ENCODE measurements around the gene CLECL1. TPM values are rescaled to one million over a fixed set of nuclear protein-coding genes. Genes with fewer than 3 reads are reported as not detected.

CLECL1 gene
- polyA plus RNA-seq, 1 donor from 2014 or later = not detected

- Histone ChIP-seq H3K27ac (ENCODE audit: low read length) (peak overlapping the region; percentile 88), H3K27me3 (ENCODE audit: insufficient read depth, low read depth, low read length) (no peaks in the 10 kb centered on the region), H3K4me3 (ENCODE audit: low read length) (peak overlapping the region; percentile 38), H3K9me2 (ENCODE audit: insufficient read depth, low read length) (no peaks in the 10 kb centered on the region), H3F3A (ENCODE audit: insufficient read depth, low read length, poor library complexity, severe bottlenecking) (no peaks in the 10 kb centered on the region), H3K9ac (ENCODE audit: low read length) (peak overlapping the region; percentile 7), H3K36me3 (ENCODE audit: insufficient read depth, low read length) (no peaks in the 10 kb centered on the region), H4K20me1 (ENCODE audit: insufficient read depth) (no peaks in the 10 kb centered on the region), H3K4me2 (ENCODE audit: low read length) (peak overlapping the region; percentile 32), H2AFZ (ENCODE audit: low read depth, low read length) (no peak overlapping the region), H3K9me3 (ENCODE audit: low read length) (no peaks in the 10 kb centered on the region), H3K79me2 (replicated peaks; ENCODE audit: insufficient read depth, low read length) (no peaks in the 10 kb centered on the region)
- TF ChIP-seq, protein P1, sequence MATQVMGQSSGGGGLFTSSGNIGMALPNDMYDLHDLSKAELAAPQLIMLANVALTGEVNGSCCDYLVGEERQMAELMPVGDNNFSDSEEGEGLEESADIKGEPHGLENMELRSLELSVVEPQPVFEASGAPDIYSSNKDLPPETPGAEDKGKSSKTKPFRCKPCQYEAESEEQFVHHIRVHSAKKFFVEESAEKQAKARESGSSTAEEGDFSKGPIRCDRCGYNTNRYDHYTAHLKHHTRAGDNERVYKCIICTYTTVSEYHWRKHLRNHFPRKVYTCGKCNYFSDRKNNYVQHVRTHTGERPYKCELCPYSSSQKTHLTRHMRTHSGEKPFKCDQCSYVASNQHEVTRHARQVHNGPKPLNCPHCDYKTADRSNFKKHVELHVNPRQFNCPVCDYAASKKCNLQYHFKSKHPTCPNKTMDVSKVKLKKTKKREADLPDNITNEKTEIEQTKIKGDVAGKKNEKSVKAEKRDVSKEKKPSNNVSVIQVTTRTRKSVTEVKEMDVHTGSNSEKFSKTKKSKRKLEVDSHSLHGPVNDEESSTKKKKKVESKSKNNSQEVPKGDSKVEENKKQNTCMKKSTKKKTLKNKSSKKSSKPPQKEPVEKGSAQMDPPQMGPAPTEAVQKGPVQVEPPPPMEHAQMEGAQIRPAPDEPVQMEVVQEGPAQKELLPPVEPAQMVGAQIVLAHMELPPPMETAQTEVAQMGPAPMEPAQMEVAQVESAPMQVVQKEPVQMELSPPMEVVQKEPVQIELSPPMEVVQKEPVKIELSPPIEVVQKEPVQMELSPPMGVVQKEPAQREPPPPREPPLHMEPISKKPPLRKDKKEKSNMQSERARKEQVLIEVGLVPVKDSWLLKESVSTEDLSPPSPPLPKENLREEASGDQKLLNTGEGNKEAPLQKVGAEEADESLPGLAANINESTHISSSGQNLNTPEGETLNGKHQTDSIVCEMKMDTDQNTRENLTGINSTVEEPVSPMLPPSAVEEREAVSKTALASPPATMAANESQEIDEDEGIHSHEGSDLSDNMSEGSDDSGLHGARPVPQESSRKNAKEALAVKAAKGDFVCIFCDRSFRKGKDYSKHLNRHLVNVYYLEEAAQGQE (IDR thresholded peaks at IDR 0.05; ENCODE audit: borderline replicate concordance) = no peak
- TF ChIP-seq EZH2 (IDR thresholded peaks at IDR 0.05; ENCODE audit: borderline replicate concordance, insufficient read depth, low read length, poor library complexity, severe bottlenecking) (no peak), SMC3 (conservative IDR thresholded peaks at IDR 0.05; ENCODE audit: poor library complexity) (no peak), POLR2AphosphoS5 (IDR thresholded peaks at IDR 0.05) (no peak), RAD21 (conservative IDR thresholded peaks at IDR 0.05) (no peak), EP300 (conservative IDR thresholded peaks at IDR 0.05; ENCODE audit: poor library complexity, severe bottlenecking) (no peak), TAF1 (IDR thresholded peaks at IDR 0.05; ENCODE audit: low read depth) (no peak), MXI1 (conservative IDR thresholded peaks at IDR 0.05; ENCODE audit: poor library complexity, severe bottlenecking) (no peak)
- TF ChIP-seq, protein P2, sequence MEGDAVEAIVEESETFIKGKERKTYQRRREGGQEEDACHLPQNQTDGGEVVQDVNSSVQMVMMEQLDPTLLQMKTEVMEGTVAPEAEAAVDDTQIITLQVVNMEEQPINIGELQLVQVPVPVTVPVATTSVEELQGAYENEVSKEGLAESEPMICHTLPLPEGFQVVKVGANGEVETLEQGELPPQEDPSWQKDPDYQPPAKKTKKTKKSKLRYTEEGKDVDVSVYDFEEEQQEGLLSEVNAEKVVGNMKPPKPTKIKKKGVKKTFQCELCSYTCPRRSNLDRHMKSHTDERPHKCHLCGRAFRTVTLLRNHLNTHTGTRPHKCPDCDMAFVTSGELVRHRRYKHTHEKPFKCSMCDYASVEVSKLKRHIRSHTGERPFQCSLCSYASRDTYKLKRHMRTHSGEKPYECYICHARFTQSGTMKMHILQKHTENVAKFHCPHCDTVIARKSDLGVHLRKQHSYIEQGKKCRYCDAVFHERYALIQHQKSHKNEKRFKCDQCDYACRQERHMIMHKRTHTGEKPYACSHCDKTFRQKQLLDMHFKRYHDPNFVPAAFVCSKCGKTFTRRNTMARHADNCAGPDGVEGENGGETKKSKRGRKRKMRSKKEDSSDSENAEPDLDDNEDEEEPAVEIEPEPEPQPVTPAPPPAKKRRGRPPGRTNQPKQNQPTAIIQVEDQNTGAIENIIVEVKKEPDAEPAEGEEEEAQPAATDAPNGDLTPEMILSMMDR (IDR thresholded peaks at IDR 0.05; ENCODE audit: poor library complexity, severe bottlenecking) = no peak
These were observed 32.3 kb downstream of the CLECL1 start for GRCh38 chr12:9700606-9700956.

GRCh38 chr12:9699898-9700605 is 32.8 kb downstream of the CLECL1 start:
- Histone ChIP-seq H3F3A (ENCODE audit: insufficient read depth, low read length, poor library complexity, severe bottlenecking) (no peaks in the 10 kb centered on the region), H3K4me3 (ENCODE audit: low read length) (peak overlapping the region; percentile 38), H3K36me3 (ENCODE audit: insufficient read depth, low read length) (no peaks in the 10 kb centered on the region), H3K27ac (ENCODE audit: low read length) (peak overlapping the region; percentile 88), H3K27me3 (ENCODE audit: insufficient read depth, low read depth, low read length) (no peaks in the 10 kb centered on the region), H3K79me2 (replicated peaks; ENCODE audit: insufficient read depth, low read length) (no peaks in the 10 kb centered on the region), H3K9ac (ENCODE audit: low read length) (peak overlapping the region; percentile 22), H2AFZ (ENCODE audit: low read depth, low read length) (no peak overlapping the region), H3K9me3 (ENCODE audit: low read length) (no peaks in the 10 kb centered on the region), H3K4me2 (ENCODE audit: low read length) (peak overlapping the region; percentile 32), H4K20me1 (ENCODE audit: insufficient read depth) (no peaks in the 10 kb centered on the region), H3K9me2 (ENCODE audit: insufficient read depth, low read length) (no peaks in the 10 kb centered on the region)
- TF ChIP-seq RAD21 (conservative IDR thresholded peaks at IDR 0.05) = no peak
- TF ChIP-seq TAF1 (IDR thresholded peaks at IDR 0.05; ENCODE audit: low read depth) = no peak
- TF ChIP-seq, protein P1 (IDR thresholded peaks at IDR 0.05; ENCODE audit: borderline replicate concordance) = no peak
- TF ChIP-seq EZH2 (IDR thresholded peaks at IDR 0.05; ENCODE audit: borderline replicate concordance, insufficient read depth, low read length, poor library complexity, severe bottlenecking) = no peak
- TF ChIP-seq SMC3 (conservative IDR thresholded peaks at IDR 0.05; ENCODE audit: poor library complexity) = no peak
- TF ChIP-seq, protein P2 (IDR thresholded peaks at IDR 0.05; ENCODE audit: poor library complexity, severe bottlenecking) = no peak
- no peak for TF ChIP-seq MXI1 (conservative IDR thresholded peaks at IDR 0.05; ENCODE audit: poor library complexity, severe bottlenecking)
- TF ChIP-seq POLR2AphosphoS5 (IDR thresholded peaks at IDR 0.05) = peak; percentile 74
- peak; percentile 91 for TF ChIP-seq EP300 (conservative IDR thresholded peaks at IDR 0.05; ENCODE audit: poor library complexity, severe bottlenecking)
